Medulla oblongata (tissue), 1 donor: ENCODE measurements around the gene MAGI1.
A peak's percentile ranks its signal among the peaks of the same experiment; 100 is the strongest.
"Not testable (repeated sequence)": the region's sequence is repeated elsewhere in the genome, so short reads cannot be mapped to it uniquely, and the experiment has no call there.

ENCODE experiments used
- DNase-seq: peaks from one replicate; pipeline ENCODE4 v3.0.0-alpha.2; 2015; ENCODE audit errors: extremely low spot score

MAGI1 gene

GRCh38 chr3:65751123-65751700, 287.5 kb downstream of the MAGI1 start:
- DNase-seq = peak; percentile 91

DNA sequence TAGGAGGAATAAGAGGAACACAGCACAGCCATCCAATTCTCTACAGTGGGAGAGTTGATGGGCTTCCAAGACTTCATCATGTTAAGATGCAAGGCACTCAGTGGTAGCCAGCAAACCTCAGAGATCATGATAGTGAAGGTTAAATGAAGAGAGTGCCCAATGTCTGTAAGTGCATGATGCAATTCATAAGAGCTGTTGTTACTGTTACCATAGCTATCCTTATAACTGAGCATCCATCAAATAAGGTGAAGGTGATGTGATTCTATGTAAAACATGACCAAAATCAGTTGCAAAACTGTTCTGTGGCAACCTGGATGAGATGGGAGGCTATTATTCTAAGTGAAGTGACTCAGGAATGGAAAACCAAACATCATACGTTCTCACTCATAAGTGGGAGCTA, 289.7 kb downstream of the MAGI1 start:
- no peak for DNase-seq

DNA sequence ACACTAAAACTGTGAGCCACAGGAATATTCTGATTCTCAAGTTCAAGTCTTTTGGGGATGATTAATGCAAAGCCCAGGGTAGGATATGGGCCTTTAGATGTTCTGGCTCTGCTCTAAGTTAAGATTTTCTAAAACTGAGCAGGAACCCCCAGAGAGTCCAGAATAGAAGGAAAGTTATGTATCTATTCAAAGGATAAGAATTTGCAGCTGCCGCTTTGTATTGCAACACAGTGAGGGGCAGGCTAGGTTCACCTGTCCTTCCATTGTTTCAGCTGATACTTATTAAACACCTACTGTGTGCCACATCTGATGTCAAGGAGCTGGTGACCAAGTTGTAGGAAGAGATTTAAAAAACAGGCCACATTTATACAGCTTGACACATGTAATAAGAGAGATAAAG, 290.4 kb downstream of the MAGI1 start:
- no peak for DNase-seq

GRCh38 chr3:65746848-65747247, 291.9 kb downstream of the MAGI1 start:
- no peak for DNase-seq

DNA sequence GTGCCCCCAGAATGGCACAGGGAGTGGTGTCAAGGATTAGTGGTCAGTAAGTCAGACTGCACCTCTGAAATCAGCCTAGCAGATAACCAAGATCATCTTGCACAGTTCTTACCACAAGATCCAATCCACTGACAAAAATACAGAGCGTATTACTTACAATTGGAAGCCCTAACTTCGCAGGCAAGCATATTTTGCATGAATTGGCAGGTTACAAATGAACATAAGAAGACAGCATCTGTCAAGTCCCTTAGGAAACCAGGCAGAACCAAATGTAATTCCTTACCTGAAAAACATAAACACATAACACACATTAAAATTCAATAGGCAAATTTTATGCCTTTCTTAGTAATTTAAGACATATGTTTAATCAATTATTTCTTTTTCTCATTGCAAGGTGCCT, 293.4 kb downstream of the MAGI1 start:
- DNase-seq = no peak

- DNase-seq = no peak
These were observed 295.8 kb downstream of the MAGI1 start for GRCh38 chr3:65742914-65743313.

GRCh38 chr3:65741540-65741939, 297.2 kb downstream of the MAGI1 start:
- no peak for DNase-seq

- DNase-seq = no peak
These were observed 298.7 kb downstream of the MAGI1 start for GRCh38 chr3:65739901-65740541.

DNA sequence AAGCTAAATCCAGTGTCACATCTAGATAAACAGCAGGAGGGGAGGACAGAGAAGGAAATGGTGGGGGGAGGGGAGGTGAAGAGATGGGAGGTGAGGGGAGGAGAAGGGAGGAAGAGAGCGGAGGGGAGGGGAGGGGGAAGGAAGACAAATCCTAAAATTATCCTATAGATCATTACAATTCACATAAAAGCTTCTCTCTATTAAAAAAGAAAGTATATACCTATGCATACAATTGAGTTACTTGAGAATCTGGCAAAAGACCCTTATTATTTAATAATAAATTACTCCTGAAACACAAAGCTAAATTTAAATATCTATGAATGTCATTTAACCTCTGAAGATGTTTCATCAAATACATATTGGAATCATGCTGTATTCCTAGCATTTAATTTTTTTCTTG, 303.9 kb downstream of the MAGI1 start:
- no peak for DNase-seq

DNA sequence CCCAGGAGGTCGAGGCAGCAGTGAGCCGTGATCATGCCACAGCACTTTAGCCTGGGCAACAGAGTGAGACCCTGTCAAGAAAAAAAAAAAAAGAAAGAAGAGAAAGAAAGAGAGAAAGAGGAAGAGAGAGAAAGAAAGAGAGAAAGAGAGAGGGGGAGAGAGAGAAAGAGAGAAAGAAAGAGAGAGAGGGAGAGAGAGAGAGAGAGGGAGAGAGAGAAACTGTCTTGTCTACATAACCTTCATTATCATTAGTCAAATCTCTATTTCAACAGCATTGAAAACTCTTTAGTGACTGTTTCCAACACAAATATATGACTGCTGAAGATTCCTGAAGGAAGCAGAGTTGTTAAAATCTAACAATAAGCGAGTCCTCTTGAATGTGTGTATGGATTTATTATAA, 304.3 kb downstream of the MAGI1 start:
- no peak for DNase-seq

GRCh38 chr3:65733459-65733858, 305.3 kb downstream of the MAGI1 start:
- no peak for DNase-seq

GRCh38 chr3:65732051-65732935, 306.4 kb downstream of the MAGI1 start:
- DNase-seq = peak; percentile 91

DNA sequence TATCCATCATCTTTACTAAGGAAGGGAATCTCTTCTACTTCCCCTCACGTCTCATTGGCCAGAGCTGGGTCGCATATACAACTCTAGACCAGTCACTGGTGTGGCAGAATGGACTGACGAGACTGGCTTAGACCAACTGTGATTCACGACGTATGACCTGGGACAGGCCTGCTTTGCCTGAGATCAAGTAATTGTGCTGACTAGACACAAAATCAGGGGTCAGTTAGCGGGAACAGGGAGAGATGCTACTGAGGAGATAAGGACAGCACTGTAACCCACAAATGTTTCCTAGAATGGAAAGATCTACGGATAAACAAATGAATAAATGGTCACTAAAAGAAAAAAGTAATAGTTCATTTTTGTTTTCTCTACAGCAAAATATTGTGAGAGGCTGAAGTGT, 308.3 kb downstream of the MAGI1 start:
- no peak for DNase-seq

DNA sequence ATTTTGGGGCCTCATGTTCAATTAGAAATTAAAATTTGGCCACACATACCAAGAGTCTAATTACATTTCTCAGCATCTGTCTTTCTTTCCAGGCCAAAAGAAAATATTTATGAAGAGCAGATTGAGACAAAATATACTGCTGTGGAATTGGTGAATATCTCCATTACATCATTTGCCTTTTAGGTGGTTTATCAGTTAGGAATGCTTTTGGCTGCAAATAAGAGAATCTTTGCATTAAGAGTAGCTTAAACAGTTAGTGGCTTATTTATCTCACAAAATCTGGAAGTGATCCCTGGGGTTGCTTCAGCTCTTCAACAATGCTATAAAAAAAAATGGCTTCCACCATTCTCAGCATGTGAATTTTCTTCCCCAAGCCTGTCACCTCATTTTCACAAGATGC, 308.7 kb downstream of the MAGI1 start:
- no peak for DNase-seq

DNA sequence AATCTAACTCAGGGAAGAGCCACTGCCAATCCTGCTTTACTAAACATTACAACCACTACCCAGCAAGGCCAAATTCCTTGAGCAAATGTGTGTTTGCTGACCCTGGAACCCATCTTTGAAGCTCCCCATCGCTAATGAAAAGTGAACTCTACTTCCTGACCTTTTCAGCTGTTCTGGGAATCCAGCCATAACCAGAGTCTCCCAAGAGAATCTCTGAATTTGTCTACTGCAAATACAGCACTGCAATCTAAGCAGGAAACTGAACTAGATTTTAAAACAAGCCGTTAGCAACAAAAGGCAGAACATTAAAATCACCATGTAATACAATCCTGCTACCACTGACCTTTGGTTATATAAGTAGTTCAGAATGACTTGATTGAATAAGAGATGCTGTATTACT, 309.2 kb downstream of the MAGI1 start:
- DNase-seq = peak; percentile 63

DNA sequence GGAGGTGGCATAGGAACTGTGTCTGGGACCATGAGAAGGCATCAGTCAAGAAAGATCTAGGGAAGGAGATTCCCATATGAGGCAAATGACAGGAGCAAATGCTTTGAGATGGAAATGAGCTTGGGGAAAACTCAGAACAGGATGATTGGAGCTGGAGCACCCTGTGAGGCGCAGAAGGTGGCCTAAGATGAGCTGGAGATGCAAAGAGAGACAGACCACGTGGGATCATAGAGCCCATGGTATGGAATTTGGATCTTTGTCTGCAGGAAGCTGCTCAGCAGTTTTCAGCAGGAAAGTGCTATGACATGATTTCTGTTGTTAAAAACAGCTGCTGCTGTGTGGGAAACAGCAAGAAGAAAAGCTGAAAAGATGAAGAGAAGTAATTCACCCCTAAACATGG, 310.6 kb downstream of the MAGI1 start:
- DNase-seq = no peak

- no peak for DNase-seq
These were observed 314.7 kb downstream of the MAGI1 start for GRCh38 chr3:65723985-65724384.

DNA sequence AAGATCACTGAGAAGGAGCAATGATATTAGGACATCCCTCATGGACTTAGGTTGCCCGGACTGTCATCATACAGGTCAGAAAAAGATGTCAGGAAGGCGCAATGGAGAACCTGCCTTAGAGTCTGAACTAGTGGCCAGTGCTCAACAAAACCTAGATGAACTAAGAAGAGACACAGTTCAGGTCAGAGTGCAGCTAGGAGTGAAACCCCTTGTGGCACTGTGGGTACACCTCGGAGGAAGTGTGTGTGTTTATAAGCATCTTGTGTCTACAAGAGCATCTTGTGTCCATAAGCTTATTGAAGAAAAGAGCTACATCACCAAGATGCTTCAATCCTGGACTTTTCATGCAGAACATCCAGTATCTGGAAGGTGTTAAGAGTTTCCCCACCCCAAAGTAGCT, 315.7 kb downstream of the MAGI1 start:
- DNase-seq = no peak

DNA sequence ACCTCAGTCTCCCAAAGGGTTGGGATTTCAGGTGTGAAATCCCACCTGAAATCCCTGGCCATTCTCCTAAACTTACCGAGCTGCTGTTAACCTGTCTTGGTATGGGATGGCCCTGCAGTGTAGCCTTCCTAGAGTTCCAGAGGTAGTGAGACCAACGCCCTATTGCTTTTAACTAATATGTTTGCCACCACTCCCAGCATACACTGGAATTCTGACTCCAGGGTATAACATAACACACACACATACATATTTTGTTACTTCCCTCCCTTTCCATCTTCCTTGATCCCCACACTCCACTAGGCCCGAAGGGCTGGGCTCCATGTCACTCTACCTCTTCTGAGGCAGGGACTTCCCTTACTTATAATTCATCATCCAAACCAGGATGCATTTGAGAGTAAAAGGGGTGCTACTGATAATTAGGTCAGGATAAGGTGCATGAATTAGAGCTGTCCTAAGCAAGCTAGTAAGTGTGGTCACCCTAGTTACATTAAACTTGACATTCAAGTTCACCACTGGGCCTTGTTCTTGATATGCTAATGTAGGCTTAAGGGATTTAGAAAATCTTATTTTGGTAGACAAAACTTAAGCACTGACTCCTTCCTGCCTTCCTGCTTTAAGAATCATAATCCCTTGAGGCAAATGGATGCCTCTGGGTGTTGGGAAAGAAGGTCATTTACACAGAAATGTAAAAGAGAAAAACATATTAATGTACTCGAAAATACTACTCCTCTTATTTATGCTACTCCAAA, 317.6 kb downstream of the MAGI1 start:
- DNase-seq = no peak

DNA sequence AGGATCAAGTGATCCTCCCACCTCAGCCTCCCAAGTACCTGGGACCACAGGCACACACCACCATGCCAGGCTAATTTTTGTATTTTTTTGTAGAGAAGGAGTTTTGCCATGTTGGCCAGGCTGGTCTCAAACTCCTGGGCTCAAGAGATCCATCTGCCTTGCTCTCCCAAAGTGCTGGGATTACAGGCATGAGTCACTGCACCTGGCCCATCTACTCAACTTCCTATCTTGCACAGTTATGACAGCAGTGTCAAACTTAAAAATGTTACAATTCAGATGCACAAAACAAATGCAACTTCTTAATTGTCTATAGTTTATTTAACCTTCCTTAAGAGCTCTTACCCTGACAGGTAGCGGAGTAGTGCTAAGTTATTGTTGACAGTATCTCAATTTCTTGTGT, 319.1 kb downstream of the MAGI1 start:
- not testable (repeated sequence) for DNase-seq

DNA sequence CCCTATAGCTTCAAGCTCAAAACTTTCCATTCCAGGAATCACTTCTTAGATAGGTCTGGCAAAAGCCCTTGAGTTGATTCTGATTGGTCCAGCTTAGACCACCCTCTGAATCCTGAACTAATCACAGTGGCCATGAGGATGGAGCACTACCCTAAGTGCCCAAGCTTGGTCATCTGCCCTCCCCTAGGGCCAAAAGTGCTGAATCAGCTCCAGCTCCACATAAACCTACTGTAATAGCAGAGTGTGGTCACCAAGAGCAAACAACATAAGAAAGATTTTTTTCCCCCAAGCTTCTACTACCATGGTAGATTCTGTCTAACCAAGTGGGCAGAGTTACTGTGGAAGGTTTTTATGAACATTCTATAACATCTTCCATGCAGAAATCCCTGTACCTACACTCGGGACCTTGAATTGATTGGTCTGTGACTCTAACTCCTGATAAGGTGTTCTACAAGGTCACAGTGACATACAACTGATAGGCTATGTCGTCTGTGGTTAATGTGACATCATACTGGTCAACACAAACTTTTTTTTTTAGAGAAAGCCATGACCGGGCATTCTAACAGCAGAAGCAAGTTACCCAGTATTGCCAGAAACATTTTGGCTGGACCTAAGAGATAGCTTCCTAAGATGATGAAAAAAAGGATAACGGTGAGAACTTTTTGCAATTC, 320.9 kb downstream of the MAGI1 start:
- no peak for DNase-seq
